ENCODE results near the gene KSR2.

Gene KSR2

DNA sequence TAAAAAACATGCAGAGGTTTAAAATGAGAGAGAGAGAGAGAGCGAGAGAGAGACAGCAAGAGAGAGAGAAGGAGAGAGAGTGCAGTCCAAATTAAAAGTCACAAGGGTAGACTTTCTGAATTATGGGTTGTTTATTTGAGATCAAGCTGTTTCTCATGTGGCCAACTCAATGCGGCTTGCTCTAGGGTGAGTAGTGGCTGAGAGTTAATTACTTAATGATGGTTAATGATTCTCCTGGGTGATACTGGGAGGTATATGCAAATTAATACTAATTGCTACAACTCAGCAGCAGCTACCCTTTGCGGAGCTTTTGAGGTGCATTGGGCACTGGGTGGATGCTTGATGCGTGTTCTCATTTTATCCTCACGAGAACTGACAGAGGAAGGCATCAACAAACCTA is 485.3 kb downstream of the KSR2 start:
- DNase-seq, result no peak

DNA sequence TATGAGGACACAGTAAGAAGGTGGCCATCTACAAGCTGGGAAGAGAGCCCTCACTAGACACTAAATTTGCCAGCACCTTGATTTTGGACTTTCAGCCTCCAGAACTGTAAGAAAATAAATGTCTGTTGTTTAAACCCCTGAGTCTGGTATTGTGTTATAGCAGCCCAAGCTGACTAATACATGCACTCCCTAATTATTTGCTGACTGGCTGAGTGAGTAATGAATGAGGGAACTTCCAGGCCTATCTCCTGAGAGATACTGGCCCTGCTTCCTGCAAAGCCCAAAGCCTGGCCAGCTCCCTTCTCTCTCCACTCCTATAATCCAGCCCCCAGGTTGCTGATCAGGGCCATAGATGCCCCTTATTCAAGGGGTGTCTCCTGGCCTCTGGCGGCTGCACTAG is 487.3 kb downstream of the KSR2 start:
- DNase-seq, result no peak

DNA sequence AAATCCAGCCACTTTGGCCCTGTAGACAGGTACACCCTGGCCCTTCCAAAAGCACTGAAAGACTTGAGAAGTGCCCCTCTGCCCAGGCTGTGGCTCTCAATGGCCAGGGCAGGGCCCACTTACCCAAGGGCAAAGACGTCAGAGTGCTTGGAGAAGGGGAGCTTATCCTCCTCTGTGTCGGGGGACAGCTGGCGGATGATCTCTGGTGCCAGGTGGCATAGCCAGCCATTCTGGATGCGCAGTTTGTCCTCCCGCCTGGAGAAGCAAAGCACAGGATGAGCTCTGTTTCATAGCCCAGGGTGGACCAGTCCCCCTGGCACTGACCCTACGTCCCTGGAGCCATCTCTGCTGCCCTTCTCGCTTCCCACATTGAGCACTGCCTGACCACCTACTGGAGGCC is 492.4 kb downstream of the KSR2 start:
- DNase-seq, result no peak

DNA sequence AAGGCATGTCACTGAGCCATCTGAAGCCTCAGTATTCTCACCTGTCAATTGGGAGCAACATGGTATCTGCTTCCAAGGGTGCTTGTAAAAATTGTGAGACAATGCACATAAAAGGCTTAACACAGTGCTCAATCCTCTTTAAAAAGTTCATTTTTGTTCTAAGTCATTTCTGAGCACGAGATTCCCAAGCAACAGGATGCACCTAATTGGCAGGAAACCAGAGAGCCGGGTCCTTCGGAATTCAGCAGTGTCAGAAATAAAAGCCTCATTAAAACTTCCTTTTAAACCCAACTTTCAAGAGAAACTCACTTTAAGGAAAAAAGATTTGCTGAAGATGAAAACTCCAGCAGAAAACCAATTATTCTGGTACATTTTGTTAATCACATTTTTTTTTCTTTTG is 494.9 kb downstream of the KSR2 start:
- no peak for DNase-seq

DNA sequence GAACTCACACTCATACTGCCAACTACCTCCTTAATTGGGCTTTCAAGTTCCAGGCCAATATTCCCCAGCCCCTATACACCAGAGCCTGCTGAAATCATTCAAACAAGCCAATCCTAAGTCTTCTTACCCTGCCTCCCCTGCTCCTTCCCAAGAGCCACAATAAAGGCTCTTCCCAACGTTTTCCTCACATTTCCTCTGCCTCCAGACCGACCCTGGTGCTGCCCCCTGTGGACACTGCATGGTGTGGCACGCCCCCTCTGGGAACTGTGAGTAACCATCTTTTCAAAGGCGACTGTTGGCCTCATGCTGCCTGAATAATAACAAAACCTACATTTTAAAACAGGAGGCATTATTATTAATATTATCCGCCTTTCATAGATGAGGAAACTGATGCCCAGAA is 495.8 kb downstream of the KSR2 start:
- DNase-seq, result no peak

DNA sequence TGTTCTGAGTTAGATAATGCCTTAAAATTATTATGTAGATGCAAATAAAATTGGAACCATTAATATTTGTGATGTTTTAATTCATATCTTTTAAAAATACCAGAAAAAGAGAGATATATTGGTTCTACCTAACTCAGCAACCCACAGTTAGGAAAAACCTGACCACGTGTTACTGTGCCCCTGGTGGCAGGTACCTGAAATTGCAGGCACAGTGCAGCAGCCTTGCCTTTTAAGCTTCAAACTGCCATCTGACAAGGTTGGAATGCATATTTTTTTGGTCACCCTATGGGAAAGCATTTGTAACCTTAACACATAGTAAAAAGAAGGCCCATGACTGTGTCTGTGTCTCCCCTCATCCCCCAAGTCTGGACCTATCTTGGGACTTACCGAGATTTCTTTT is 498.0 kb downstream of the KSR2 start:
- no peak for DNase-seq

DNA sequence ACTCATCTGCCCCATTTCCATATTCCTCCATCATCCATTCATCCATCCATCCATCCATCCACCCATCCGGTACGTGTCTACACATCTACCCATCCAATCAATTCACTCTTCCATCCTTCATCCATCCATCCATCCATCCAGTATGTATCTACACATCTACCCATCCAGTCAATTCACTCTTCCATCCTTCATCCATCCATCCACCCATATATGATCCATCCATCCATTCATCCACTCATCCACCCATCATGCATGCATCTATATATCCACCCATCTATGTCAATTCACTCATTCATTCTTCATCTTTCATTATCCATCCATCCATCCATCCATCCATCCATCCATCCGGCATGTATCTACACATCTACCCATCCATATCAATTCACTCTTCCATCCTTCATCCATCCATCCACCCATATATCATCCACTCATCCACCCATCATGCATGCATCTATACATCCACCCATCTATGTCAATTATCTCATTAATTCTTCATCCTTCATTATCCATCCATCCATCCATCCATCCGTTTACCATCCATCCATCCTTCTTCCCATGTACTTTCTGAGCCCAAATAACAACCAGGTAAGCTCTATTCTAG is 498.8 kb downstream of the KSR2 start:
- DNase-seq, result no peak

DNA sequence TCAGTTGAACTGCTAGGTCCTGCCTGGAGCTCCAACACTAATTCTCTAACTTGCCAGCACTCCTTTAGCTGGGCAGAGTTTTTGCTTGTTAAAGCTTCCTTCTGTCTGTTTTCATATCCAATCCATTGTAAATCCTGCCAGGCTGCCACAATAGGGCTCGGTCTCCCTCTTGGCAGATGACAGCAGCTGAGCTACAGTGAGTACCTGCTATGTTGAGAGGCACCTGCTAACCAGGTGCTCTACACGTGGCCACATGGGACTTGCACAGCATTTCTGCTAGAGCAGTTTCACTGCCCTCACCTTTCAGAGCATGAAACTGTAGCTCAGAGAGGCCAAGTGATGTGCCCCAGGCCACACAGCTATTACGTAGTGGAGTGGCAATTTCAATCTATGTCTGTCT is 500.8 kb downstream of the KSR2 start:
- no peak for DNase-seq

DNA sequence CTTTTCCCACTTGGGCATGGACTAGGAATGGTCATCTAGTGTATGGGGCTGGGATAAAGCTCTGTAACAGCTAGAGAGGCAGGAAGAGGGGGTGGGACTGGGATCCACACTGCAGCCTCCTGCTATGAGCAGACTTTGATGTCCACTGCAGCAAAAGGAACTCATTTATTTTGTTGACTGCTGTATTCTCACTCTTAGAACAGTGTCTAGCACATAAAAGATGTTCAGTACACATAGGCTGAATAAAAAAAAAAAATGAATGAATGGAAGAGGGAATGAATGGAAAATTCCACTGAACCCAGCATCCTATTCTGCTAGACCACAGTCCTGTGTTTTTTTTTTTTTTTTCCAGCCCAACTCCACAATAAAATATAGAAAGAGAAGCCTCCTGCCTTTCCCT is 501.2 kb downstream of the KSR2 start:
- DNase-seq, result no peak

DNA sequence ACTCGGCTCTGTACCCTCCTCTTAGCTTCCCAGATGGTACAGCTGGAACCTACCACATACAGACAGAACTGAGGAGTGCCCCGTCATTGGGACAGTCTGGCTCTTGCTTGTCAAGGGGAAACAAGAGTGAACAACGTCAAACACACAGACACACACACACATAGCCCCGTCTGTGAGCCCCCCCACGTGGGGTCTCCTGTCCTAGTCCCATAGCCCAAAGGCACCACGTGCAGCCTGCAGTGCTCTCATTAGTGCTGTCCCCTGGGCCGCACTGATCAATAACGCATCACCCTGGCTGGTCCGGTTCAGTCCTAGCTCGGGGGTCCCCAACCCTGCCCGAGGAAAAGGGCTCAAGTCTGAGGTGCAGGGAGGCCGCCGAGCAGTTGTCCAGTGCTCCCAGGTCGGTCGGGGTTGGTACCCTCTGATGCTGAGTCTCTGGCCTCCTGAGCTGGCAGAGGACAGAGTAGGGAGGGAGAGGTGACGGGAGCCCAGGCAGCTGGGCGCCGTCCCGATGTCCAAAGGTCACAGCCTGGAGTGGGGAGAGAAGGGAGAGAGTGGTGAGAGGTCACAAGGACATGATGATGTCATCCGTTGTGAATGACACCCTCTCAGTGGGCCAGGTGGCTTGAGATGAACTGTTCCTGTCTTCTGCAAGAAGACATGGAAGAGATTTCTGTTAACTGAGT is 502.0 kb downstream of the KSR2 start:
- no peak for DNase-seq

DNA sequence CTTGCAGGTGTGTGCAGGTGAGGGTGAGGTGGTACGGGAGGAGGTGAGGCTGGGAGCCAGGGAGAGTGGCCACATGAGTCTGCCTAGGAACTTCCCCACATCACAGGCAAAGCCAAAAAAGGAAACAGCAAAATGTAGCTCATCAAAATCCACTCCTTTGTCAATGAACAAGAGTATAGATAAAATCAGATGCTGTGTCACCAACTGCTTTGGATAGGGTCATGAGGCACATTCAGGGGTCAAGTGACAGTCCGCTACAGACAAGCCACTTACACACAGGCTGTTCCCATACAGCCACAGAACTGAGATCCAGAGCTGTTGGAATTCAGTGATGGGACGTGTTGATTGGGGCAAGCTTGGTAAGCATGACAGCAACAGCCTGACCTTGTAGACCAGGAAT is 507.1 kb downstream of the KSR2 start:
- no peak for DNase-seq

DNA sequence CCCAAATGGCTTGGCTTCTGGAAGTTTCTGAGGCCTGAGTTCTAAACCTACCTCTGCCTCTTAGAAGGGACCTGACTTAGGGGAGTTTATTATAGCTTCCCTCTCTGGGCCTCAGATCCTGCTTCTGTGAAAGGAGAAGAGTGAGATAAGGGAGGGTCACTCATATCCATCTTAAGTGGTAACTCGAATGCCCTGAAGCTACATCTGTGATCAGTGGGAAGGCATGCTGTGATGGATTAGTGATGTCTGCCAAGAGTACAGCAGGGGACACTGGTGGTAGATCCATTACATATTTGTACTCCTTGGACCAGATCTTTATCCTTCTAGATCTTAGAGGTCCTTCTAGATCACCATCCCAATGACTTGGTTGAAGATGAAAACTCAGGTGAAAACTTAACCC is 509.6 kb downstream of the KSR2 start:
- no peak for DNase-seq

DNA sequence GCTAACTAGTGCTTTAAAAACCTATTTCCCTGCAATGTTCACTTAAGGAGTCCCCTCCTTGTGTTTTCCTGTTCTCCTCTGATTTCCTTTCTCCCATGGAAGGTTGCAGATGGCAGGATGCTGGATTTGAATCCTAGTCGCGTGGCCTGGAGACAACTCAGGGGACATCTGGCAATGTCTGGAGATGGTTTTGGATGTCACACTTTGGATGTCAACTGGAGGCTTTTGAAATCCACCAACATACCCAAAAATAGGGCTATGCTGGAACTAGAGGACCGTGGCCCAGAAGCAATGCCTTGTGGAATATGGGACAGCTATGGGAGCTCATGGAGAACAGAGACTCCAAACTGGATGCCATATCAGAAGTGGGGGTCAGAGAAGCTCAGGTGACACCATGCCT is 511.6 kb downstream of the KSR2 start:
- no peak for DNase-seq

DNA sequence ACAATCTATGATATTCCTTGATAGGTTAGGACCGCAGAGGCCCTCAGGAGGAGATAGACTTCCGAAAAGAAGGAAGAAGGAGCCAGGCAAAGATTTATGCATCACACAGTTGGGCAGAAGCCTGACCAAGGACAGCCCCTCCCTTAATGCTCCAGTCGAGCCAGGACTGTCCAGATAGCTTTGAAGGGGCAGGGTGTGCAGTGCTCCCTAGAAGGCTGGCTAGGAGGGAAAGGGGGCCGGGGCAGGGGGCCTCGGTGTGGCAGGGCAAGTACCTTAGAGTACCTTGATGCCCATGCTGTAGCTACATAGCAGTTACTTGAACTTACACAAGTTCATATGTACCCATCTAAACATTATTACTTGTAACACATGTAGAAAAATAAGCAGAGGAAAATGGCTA is 512.7 kb downstream of the KSR2 start:
- DNase-seq, result no peak

DNA sequence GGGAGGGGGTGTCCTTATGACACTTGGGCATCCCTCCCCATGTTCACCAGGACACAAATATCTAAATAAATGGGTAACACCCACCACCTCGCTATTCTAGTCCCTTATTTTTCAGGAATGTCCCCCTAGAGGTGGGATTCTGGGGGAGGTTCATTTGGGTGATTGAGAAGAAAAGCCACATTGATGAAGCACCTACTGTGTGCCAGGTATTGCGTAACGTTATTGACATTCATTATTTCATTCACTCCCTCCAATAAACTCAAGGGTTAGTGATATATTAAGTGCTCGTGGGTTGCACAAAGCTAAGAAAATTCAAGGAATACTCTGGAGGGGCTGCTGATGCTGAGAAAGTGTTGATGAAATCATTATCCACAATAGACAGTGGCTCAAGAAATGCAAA is 514.8 kb downstream of the KSR2 start:
- DNase-seq, result no peak

DNA sequence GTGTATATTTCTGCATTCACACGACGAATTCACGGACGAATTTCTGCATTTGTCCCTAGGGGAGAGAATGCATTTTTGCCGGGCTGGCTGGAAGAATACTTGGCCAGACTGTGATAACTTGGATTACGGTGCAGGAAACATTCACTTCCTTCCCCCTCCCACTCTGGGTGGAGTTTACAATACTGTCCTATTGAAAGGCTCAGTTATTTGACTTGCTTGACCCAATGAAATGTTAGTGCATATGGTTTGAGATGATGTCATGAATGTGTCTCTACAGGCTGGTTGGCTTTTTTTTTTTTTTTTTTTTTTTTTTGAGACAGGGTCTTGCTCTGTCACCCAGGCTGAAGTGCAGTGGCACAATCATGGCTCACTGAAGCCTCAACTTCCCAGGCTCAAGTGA is 516.7 kb downstream of the KSR2 start:
- no peak for DNase-seq

DNA sequence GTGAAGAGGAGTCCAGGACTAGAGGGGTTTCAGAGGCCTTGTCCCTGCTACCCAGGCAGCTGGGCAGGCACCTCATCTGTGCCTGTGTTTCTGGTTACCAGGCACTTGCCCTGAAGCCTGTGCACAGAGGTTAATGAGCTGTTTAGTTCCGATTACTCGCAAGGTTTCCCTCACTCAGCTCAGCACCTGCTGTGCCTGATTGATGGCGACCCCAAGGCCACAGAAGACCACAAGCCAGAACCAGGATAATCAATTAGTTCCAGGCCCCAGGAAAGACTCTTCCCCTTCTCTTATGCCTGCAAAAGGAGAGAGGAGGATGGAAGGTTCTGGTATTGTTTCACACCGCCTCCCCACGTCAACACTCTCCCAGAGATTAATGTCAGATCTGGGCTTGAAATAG is 518.6 kb downstream of the KSR2 start:
- no peak for DNase-seq

DNA sequence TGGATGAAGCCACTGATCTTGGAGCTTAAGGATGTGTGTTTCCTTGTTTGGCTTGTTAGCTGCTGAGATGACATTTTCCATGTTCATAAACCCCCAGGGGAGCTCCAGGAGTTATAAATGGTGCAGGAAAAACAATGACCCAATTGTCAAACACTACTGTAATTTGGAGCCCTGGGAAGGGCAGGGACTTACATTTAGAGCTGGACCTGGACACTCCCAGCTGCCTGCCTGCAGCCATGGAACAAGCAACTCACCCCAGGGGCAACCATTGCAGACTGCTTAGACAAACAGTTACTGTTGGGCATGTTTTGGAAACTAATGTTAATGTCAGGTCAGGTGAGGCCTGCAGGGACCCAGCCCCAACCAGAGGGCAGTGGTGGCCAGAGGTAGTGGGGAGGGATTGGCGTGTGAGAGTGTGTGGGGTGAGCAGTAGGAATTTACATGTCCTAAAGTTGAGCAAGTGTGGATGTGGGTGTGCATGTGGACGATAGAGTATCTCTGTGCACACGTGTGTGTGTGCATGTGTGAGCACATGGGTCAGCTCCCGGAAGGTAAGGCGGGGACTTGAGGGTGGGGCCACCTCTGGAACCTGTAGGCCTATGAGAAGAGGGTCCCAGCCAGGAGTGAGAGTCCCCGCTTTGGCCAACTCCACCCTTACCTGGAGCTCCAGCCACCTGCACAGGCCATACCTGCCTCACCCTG is 521.0 kb downstream of the KSR2 start:
- DNase-seq, result no peak

DNA sequence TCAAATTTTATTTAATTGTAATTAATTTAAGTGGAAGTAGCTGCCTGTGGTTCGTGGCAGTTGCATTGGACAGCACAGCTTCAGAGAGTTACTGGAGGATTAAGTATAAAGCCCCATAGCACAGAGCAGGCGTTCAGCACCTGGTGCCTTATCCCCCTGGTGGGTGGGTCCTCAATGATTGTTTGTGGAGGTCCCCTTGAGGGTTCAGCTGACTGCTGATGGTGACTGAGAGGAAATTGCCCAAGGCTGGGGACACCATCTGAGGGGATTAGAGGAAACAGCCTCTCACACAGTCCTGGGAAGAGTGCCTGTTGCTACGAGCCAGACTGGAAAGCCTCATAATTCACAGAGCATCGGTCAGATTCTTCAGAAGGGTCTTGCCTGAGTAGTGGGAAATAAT is 524.0 kb downstream of the KSR2 start:
- no peak for DNase-seq

DNA sequence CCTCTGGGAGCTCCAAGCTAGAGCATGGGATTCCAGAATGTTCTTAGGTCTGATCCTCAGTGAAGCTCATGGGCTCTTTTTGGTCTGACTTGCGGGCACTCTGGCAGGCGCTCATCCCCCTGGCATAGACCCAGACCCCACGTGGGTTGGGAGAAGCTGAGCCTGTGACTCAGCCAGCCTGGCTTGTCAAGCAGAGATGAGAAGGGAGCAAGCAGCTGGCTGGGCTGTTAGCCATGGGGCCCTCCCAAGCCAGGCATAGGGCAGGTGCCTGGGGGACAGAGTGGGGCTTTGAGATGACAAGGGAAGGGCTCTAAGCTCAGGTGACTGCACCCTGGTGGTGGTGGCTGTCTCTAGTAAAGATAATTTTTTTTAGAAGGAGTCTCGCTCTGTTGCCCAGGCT is 527.0 kb downstream of the KSR2 start:
- DNase-seq, result no peak

DNA sequence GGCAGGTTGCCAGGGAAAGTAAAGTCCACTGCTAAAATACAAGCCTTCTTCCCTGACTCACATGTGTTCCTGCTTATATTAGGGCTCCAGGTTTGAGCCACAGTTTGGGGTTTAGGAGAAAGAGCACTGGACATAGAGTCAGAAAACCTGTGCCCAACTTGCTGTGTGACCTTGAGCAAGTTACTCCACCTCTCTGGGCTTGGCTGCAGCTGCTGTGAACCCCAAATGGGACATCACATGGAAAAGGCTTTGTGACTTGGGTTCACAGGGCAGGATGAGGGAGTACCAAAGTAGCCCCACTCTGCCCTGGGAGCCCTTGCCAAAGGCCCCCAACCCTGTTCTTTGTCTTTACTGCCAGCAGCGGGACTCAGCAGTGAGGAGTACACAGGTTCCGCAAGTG is 528.4 kb downstream of the KSR2 start:
- no peak for DNase-seq

DNA sequence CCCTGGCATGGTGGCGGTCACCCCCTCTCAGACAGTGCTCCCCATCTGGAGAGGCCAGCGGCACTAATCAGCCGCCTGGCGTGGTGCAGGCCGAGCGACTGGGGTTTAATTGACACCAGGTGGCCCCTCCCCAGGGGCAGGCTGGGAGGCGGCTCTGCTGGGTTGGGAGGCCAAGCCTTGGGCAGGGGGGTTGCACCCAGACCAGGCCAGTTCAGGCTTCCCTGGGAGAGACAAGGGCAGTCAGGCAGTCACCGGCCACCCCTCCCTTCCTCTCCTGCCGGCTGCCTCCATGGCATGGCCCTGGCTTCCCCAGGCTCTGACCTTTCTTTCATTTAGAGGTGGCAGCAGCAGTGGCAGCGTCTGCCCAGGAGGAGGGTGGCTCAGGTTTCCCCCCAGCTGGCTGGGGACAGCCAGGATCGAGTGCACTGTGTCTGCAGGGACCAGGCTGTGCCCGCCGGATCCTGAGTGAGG is 529.2 kb downstream of the KSR2 start:
- DNase-seq, result no peak

DNA sequence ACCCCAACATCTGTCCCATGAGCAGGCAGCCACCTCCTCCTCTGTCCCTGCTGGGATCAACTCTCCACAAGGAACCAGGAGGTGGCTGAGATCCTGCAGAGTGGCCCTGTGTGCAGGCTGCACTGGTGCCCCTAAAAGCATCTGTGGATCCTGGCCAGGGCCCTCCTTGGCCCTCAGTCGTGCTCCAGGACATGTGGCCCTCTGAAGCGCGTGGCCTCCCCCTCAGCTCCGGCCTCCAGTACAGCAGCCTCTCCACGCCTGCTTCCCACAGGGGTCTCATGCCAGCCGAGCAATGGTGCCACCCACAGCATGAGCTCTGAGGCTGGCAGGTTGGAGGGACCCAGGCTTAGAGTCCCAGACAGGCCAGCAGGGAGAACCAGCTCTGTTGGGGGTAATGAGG is 530.0 kb downstream of the KSR2 start:
- DNase-seq, result no peak

DNA sequence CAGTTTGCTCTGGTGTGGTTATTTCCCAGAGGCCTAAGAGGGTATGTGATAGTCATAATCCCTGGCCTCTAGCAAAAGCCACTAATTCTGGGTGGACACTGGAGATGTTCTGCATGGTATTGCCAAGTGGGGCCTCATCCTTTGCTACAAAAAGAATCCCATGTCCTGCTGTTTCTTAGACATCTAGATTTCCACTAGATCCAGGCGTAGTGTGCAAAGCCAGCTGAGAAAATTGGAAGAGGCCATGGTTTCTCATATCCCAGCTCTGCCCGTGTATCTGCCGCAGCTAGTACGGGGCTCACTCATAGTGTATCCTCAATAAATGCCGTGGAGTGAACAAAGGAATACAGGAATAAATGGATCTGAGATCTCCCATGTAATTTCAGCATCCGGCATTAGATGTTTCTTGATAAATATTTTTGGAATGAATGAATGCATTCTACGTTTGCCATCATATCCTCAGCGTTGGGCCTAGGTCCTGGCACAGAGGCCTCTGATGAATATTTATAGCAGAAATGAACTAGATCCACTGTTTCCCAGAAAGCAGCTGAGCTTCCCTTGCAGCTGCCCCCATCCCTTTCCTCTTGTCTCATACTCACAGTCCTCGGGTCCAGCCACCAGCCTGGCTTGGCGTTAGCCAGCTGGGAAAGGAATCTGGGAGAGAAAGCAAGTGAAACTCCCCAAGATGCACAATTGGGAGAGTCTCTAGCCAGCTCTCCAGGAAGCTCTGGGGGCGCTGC is 531.1 kb downstream of the KSR2 start:
- DNase-seq, result no peak

All from CD4-positive, alpha-beta T cell treated with Interleukin-12 subunit alpha and Interleukin-12 subunit beta, for 1 hour (primary cell).